GM04503 (cell line): ENCODE measurements around the gene NT5DC1.

Experiments used
- DNase-seq: peaks from one replicate; pipeline ENCODE4 v3.0.0-alpha.2; 2012; ENCODE audit warnings: low read depth

Gene NT5DC1

GRCh38 chr6:116100419-116101301 is at the start of gene NT5DC1:
Gene NT5DC1, plus strand, starts transcription at chr6:116100853. Its CDS starts 78 bp downstream, at chr6:116100931.
- DNase-seq, result no peak

- no peak for DNase-seq
Observed at GRCh38 chr6:116051244-116051643, 49.4 kb upstream of the NT5DC1 start.

- no peak for DNase-seq
Observed at GRCh38 chr6:116055513-116055912, 45.1 kb upstream of the NT5DC1 start.

GRCh38 chr6:116057766-116058165 is 42.9 kb upstream of the NT5DC1 start:
- no peak for DNase-seq

- DNase-seq, result no peak
Observed at GRCh38 chr6:116059713-116060571, 40.7 kb upstream of the NT5DC1 start.

- peak; percentile 41 for DNase-seq
Observed at GRCh38 chr6:116060572-116061283, 39.9 kb upstream of the NT5DC1 start, which contains the start of gene FRK. Gene FRK, minus strand, starts transcription at chr6:116060891. Its CDS starts 580 bp downstream, at chr6:116060311.

- DNase-seq, result no peak
Observed at GRCh38 chr6:116062496-116062895, 38.2 kb upstream of the NT5DC1 start.

GRCh38 chr6:116064666-116065065 is 36.0 kb upstream of the NT5DC1 start:
- DNase-seq, result no peak

- no peak for DNase-seq
Observed at GRCh38 chr6:116066789-116067188, 33.9 kb upstream of the NT5DC1 start.

GRCh38 chr6:116070101-116070500 is 30.6 kb upstream of the NT5DC1 start:
- no peak for DNase-seq

GRCh38 chr6:116070616-116071389 is 29.9 kb upstream of the NT5DC1 start:
- no peak for DNase-seq

GRCh38 chr6:116072368-116072767 is 28.3 kb upstream of the NT5DC1 start:
- no peak for DNase-seq

- DNase-seq, result no peak
Observed at GRCh38 chr6:116073765-116074440, 26.8 kb upstream of the NT5DC1 start.

- DNase-seq, result no peak
Observed at GRCh38 chr6:116074732-116075390, 25.8 kb upstream of the NT5DC1 start.

- DNase-seq, result no peak
Observed at GRCh38 chr6:116078522-116078921, 22.1 kb upstream of the NT5DC1 start.

- no peak for DNase-seq
Observed at GRCh38 chr6:116078945-116079344, 21.7 kb upstream of the NT5DC1 start.

GRCh38 chr6:116083052-116083451 is 17.6 kb upstream of the NT5DC1 start:
- no peak for DNase-seq

GRCh38 chr6:116084284-116084683 is 16.4 kb upstream of the NT5DC1 start:
- DNase-seq, result no peak

GRCh38 chr6:116087437-116088027 is 13.1 kb upstream of the NT5DC1 start:
- no peak for DNase-seq

GRCh38 chr6:116088946-116089345 is 11.7 kb upstream of the NT5DC1 start:
- no peak for DNase-seq
